GM23338 (cell line): ENCODE data around the gene AJM1. TPM values are rescaled to one million over a fixed set of nuclear protein-coding genes. Genes with fewer than 3 reads are reported as not detected.

Experiments
- ATAC-seq: fragments of 200-7000 bp; cut with Tn5 transposase; 3 replicates; pipeline ENCODE4 v1.9.1; 2020
- DNase-seq: peaks from one replicate; pipeline ENCODE4 v3.0.0-alpha.2; 2015; ENCODE audit warnings: low spot score
- H2AFZ ChIP-seq: fragments of 200-600 bp; sonication (generic); 2 replicates; pipeline ENCODE4 v1.8.0; 2016; ENCODE audit warnings: antibody characterized with exemption, mild to moderate bottlenecking, moderate library complexity
- H3F3A ChIP-seq: fragments of 200-600 bp; sonication (generic); replicated peaks from 2 replicates; pipeline ENCODE4 v1.8.0; 2017; ENCODE audit warnings: antibody characterized with exemption, mixed run types, low read depth
- H3K27ac ChIP-seq: fragments of 200-600 bp; sonication (generic); 2 replicates; pipeline ENCODE4 v1.6.1; 2016; ENCODE audit warnings: low read depth
- H3K27me3 ChIP-seq: fragments of 200-600 bp; sonication (generic); 2 replicates; pipeline ENCODE4 v1.8.0; 2016; ENCODE audit warnings: mild to moderate bottlenecking, mixed run types, moderate library complexity; ENCODE audit not compliant: insufficient read depth
- H3K36me3 ChIP-seq: fragments of 200-600 bp; sonication (generic); 2 replicates; pipeline ENCODE4 v1.8.0; 2016; ENCODE audit warnings: mild to moderate bottlenecking; ENCODE audit not compliant: insufficient read depth
- H3K4me1 ChIP-seq: fragments of 200-600 bp; sonication (generic); 2 replicates; pipeline ENCODE4 v1.8.0; 2016; ENCODE audit warnings: mild to moderate bottlenecking, moderate library complexity; ENCODE audit not compliant: insufficient read depth
- H3K4me2 ChIP-seq: fragments of 200-600 bp; sonication (generic); 2 replicates; pipeline ENCODE4 v1.7.1; 2017; ENCODE audit warnings: mixed run types
- H3K4me3 ChIP-seq: fragments of 200-600 bp; sonication (generic); 2 replicates; pipeline ENCODE4 v1.6.1; 2016; ENCODE audit warnings: mixed run types
- H3K79me2 ChIP-seq: fragments of 200-600 bp; sonication (generic); replicated peaks from 2 replicates; pipeline ENCODE4 v1.8.0; 2017; ENCODE audit warnings: mild to moderate bottlenecking; ENCODE audit not compliant: insufficient read depth
- H3K9me2 ChIP-seq: fragments of 200-600 bp; sonication (generic); 2 replicates; pipeline ENCODE4 v1.8.0; 2017; ENCODE audit not compliant: insufficient read depth
- H4K20me1 ChIP-seq: fragments of 200-600 bp; sonication (generic); replicated peaks from 2 replicates; pipeline ENCODE4 v1.8.0; 2017; ENCODE audit warnings: mild to moderate bottlenecking; ENCODE audit not compliant: insufficient read depth
- H3K27ac Mint-ChIP-seq: 2 replicates; pipeline ENCODE4 v1.8.0; 2020; ENCODE audit warnings: inconsistent platforms, mild to moderate bottlenecking, moderate library complexity, mixed read lengths
- H3K27me3 Mint-ChIP-seq: 3 replicates; pipeline ENCODE4 v1.8.0; 2022; ENCODE audit warnings: low read depth, mild to moderate bottlenecking, moderate library complexity, mixed read lengths, inconsistent platforms; ENCODE audit not compliant: insufficient read depth, poor library complexity
- H3K36me3 Mint-ChIP-seq: 3 replicates; pipeline ENCODE4 v1.8.0; 2021; ENCODE audit warnings: low read depth, mild to moderate bottlenecking, inconsistent platforms, moderate library complexity, mixed read lengths
- H3K4me1 Mint-ChIP-seq: 3 replicates; pipeline ENCODE4 v1.8.0; 2020; ENCODE audit warnings: mild to moderate bottlenecking, inconsistent platforms, mixed read lengths
- H3K4me3 Mint-ChIP-seq: 3 replicates; pipeline ENCODE4 v1.8.0; 2021; ENCODE audit warnings: moderate library complexity, mild to moderate bottlenecking, inconsistent platforms, mixed read lengths
- H3K9me3 Mint-ChIP-seq: 3 replicates; pipeline ENCODE4 v1.8.0; 2020; ENCODE audit warnings: moderate library complexity, mild to moderate bottlenecking, inconsistent platforms, mixed read lengths
- CREB1 ChIP-seq: fragments of 250-450 bp; sonication (Bioruptor Pico); IDR thresholded peaks from 2 replicates; pipeline ENCODE4 v1.5.0; 2020; ENCODE audit warnings: low read depth, mild to moderate bottlenecking, moderate library complexity
- EZH2phosphoT487 ChIP-seq: fragments of 200-600 bp; sonication (generic); IDR thresholded peaks from one replicate; pipeline ENCODE4 v1.8.1; 2018; ENCODE audit warnings: antibody characterized with exemption; ENCODE audit not compliant: unreplicated experiment
- JUNB ChIP-seq: IDR thresholded peaks from one replicate; pipeline ENCODE4 v1.6.1; 2016; ENCODE audit warnings: antibody characterized with exemption; ENCODE audit not compliant: unreplicated experiment
- NANOG ChIP-seq: IDR thresholded peaks from 2 replicates; pipeline ENCODE4 v1.6.1; 2016; ENCODE audit warnings: antibody characterized with exemption, borderline replicate concordance
- POLR2AphosphoS5 ChIP-seq: IDR thresholded peaks from 2 replicates; pipeline ENCODE4 v1.6.1; 2016; ENCODE audit warnings: antibody characterized with exemption, low read depth
- ZNF114 ChIP-seq: fragments of 250-450 bp; sonication (Bioruptor Pico); IDR thresholded peaks from 2 replicates; pipeline ENCODE4 v1.5.0; 2020; ENCODE audit warnings: mild to moderate bottlenecking, moderate library complexity
- polyA plus RNA-seq: library from polyadenylated mRNA; unstranded; fragments of >200 nt; fragmentation: Nextera tagmentation; extraction: Ambion mirVana; gene quantifications from 2 replicates; pipeline ENCODE4 v1.2.1, GENCODE V29; 2016
- total RNA-seq: library from RNA; depleted of rRNA; stranded (reverse); fragments of >200 nt; shearing (Covaris generic); gene quantifications from 2 replicates; pipeline ENCODE4 v1.2.3, GENCODE V29; 2014
- TF ChIP-seq, protein P1 (sequence below): IDR thresholded peaks from 2 replicates; pipeline ENCODE4 v1.6.1; 2016; ENCODE audit warnings: antibody characterized with exemption
- TF ChIP-seq, protein P2 (sequence below): fragments of 250-450 bp; sonication (Bioruptor Pico); IDR thresholded peaks from 2 replicates; pipeline ENCODE4 v1.5.0; 2020; ENCODE audit warnings: mild to moderate bottlenecking, moderate library complexity

AJM1 gene
- total and polyA plus RNA-seq, 2 experiments from 2014 or later, result 0.36 to 0.49 TPM

DNA sequence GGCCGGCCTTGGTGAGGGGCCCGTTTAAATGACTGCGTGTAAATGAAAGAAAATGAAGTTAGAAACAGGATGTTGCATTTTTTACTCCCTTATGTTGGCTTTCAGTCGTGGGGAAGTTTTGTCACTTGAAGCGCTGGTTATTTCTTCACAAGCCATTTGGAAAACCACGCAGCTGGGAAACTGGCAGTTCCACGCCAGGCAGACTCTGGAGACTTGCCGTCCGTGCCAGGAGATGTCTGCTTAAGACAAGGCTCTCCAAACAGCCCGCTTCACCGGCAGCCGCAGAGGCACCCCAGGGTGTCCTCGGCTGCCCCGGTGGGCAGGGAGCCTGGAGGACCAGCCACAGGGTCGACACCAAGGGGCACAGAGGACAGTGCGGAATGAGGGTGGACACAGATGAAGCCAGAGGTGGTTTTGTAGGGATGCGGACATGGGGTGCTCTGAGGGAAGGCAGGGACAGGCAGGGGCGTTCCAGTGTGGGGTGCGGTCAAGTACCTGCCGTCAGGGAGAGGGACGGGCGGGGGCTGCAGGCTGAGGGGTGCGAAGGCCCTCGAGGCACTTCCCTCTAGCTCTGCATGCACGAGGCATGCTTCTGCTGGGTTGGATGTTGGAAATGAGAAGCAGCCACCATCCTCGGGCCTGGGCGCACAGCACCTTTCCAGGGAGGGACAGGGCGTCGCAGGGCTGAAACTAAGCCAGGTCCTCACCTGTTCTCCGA is 11.1 kb upstream of the AJM1 start:
- Mint-ChIP-seq H3K4me3 (no peak overlapping the region), H3K27me3 (peaks cover 12% of the 10 kb centered on the region), H3K27ac (no peak overlapping the region), H3K36me3 (peaks cover 33% of the 10 kb centered on the region), H3K9me3 (no peaks in the 10 kb centered on the region; the same call in 2 of the 3 replicates), H3K4me1 (no peaks in the 10 kb centered on the region)
- no peaks in the 10 kb centered on the region for H3K79me2 ChIP-seq
- TF ChIP-seq ZNF114 (CRISPR knock-in tag) (no peak), JUNB (no peak), POLR2AphosphoS5 (no peak), CREB1 (CRISPR knock-in tag) (no peak), NANOG (no peak), EZH2phosphoT487 (no peak)
- TF ChIP-seq, protein P1, sequence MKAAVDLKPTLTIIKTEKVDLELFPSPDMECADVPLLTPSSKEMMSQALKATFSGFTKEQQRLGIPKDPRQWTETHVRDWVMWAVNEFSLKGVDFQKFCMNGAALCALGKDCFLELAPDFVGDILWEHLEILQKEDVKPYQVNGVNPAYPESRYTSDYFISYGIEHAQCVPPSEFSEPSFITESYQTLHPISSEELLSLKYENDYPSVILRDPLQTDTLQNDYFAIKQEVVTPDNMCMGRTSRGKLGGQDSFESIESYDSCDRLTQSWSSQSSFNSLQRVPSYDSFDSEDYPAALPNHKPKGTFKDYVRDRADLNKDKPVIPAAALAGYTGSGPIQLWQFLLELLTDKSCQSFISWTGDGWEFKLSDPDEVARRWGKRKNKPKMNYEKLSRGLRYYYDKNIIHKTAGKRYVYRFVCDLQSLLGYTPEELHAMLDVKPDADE, result no peak
- TF ChIP-seq, protein P2, sequence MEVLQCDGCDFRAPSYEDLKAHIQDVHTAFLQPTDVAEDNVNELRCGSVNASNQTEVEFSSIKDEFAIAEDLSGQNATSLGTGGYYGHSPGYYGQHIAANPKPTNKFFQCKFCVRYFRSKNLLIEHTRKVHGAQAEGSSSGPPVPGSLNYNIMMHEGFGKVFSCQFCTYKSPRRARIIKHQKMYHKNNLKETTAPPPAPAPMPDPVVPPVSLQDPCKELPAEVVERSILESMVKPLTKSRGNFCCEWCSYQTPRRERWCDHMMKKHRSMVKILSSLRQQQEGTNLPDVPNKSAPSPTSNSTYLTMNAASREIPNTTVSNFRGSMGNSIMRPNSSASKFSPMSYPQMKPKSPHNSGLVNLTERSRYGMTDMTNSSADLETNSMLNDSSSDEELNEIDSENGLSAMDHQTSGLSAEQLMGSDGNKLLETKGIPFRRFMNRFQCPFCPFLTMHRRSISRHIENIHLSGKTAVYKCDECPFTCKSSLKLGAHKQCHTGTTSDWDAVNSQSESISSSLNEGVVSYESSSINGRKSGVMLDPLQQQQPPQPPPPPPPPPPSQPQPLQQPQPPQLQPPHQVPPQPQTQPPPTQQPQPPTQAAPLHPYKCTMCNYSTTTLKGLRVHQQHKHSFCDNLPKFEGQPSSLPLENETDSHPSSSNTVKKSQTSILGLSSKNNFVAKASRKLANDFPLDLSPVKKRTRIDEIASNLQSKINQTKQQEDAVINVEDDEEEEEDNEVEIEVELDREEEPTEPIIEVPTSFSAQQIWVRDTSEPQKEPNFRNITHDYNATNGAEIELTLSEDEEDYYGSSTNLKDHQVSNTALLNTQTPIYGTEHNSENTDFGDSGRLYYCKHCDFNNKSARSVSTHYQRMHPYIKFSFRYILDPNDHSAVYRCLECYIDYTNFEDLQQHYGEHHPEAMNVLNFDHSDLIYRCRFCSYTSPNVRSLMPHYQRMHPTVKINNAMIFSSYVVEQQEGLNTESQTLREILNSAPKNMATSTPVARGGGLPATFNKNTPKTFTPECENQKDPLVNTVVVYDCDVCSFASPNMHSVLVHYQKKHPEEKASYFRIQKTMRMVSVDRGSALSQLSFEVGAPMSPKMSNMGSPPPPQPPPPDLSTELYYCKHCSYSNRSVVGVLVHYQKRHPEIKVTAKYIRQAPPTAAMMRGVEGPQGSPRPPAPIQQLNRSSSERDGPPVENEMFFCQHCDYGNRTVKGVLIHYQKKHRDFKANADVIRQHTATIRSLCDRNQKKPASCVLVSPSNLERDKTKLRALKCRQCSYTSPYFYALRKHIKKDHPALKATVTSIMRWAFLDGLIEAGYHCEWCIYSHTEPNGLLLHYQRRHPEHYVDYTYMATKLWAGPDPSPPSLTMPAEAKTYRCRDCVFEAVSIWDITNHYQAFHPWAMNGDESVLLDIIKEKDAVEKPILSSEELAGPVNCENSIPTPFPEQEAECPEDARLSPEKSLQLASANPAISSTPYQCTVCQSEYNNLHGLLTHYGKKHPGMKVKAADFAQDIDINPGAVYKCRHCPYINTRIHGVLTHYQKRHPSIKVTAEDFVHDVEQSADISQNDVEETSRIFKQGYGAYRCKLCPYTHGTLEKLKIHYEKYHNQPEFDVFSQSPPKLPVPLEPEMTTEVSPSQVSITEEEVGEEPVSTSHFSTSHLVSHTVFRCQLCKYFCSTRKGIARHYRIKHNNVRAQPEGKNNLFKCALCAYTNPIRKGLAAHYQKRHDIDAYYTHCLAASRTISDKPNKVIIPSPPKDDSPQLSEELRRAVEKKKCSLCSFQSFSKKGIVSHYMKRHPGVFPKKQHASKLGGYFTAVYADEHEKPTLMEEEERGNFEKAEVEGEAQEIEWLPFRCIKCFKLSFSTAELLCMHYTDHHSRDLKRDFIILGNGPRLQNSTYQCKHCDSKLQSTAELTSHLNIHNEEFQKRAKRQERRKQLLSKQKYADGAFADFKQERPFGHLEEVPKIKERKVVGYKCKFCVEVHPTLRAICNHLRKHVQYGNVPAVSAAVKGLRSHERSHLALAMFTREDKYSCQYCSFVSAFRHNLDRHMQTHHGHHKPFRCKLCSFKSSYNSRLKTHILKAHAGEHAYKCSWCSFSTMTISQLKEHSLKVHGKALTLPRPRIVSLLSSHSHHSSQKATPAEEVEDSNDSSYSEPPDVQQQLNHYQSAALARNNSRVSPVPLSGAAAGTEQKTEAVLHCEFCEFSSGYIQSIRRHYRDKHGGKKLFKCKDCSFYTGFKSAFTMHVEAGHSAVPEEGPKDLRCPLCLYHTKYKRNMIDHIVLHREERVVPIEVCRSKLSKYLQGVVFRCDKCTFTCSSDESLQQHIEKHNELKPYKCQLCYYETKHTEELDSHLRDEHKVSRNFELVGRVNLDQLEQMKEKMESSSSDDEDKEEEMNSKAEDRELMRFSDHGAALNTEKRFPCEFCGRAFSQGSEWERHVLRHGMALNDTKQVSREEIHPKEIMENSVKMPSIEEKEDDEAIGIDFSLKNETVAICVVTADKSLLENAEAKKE (CRISPR knock-in tag), result no peak
- H3K4me1 ChIP-seq, result no peaks in the 10 kb centered on the region
- ATAC-seq (no peak), DNase-seq (no peak)
- no peak overlapping the region for H2AFZ ChIP-seq
- H3K27ac ChIP-seq, result no peak overlapping the region
- no peak overlapping the region for H3K4me2 ChIP-seq
- H3K27me3 ChIP-seq, result no peaks in the 10 kb centered on the region
- peaks cover 5% of the 10 kb centered on the region; the same call in 1 of the 2 replicates for H3F3A ChIP-seq
- H4K20me1 ChIP-seq, result peaks cover 6% of the 10 kb centered on the region; the same call in 1 of the 2 replicates
- no peak overlapping the region for H3K4me3 ChIP-seq
- H3K9me2 ChIP-seq, result no peaks in the 10 kb centered on the region
- H3K36me3 ChIP-seq, result no peaks in the 10 kb centered on the region
